Testis (tissue), 3 donors: ENCODE results near the gene PLIN4. TPM values are rescaled to one million over a fixed set of nuclear protein-coding genes. Genes with fewer than 3 reads are reported as not detected.

ENCODE experiments used
- DNase-seq: peaks from one replicate; pipeline ENCODE4 v3.0.0-alpha.2; 2019
- H3K27ac ChIP-seq, 2 donors: fragments of 200-600 bp; sonication (generic); one replicate each; pipeline ENCODE4 v1.5.1; 2019
- H3K27me3 ChIP-seq: fragments of 200-600 bp; sonication (generic); one replicate; pipeline ENCODE4 v1.5.1; 2019
- H3K36me3 ChIP-seq: fragments of 200-600 bp; sonication (generic); one replicate; pipeline ENCODE4 v1.5.1; 2017; ENCODE audit warnings: low read depth; ENCODE audit errors: missing control alignments
- H3K4me1 ChIP-seq: fragments of 200-600 bp; sonication (generic); one replicate; pipeline ENCODE4 v1.5.1; 2019
- H3K4me3 ChIP-seq, 2 donors: fragments of 200-600 bp; sonication (generic); one replicate each; pipeline ENCODE4 v1.5.1; 2017 to 2019
- H3K9me3 ChIP-seq: fragments of 200-600 bp; sonication (generic); one replicate; pipeline ENCODE4 v1.5.1; 2017
- POLR2A ChIP-seq: fragments of 450-650 bp; IDR thresholded peaks from one replicate; pipeline ENCODE4 v1.6.1; 2017; ENCODE audit warnings: antibody characterized with exemption, mild to moderate bottlenecking, moderate library complexity
- WGBS, 2 donors: methylation state at CpG; one replicate each; pipeline ENCODE4 v1.1.5; 2018; 5-methylcytosine and 5-hydroxymethylcytosine counted together
- intact Hi-C: fragments of 100-400 bp; cut with DNase I; formaldehyde crosslinking; loops from one replicate; pipeline ENCODE4 v1.15.1; 2023; ENCODE audit warnings: low total_unique reads
- polyA plus RNA-seq: library from polyadenylated mRNA; stranded (reverse); fragments of 350-450 nt; fragmentation: Illumina TruSeq; extraction: RNeasy Lipid Tissue Mini Kit (QIAGEN cat#74804); gene quantifications from one replicate; pipeline ENCODE4 v1.2.3, GENCODE V29; 2014; ENCODE audit warnings: low read depth, low replicate concordance; ENCODE audit not compliant: insufficient read depth
- total RNA-seq, 2 donors: library from RNA; depleted of rRNA; stranded (reverse); fragments of >200 nt; gene quantifications; one replicate each; pipeline ENCODE4 v1.2.3, GENCODE V29; 2016
- TF ChIP-seq, protein P1 (sequence below), 3 experiments: fragments of 450-650 bp in 2 of 3; fragments of 200-600 bp in 1 of 3; sonication (generic) in 1 of 3; IDR thresholded peaks; one replicate each; pipeline ENCODE4 v1.5.1; 2016 to 2019; ENCODE audit warnings: antibody characterized with exemption in 3 of 3, mild to moderate bottlenecking in 2 of 3, moderate library complexity in 1 of 3

The PLIN4 gene
- total and polyA plus RNA-seq, 3 donors from 2014 or later = 2.8 to 4.0 (median 3.7) TPM

DNA sequence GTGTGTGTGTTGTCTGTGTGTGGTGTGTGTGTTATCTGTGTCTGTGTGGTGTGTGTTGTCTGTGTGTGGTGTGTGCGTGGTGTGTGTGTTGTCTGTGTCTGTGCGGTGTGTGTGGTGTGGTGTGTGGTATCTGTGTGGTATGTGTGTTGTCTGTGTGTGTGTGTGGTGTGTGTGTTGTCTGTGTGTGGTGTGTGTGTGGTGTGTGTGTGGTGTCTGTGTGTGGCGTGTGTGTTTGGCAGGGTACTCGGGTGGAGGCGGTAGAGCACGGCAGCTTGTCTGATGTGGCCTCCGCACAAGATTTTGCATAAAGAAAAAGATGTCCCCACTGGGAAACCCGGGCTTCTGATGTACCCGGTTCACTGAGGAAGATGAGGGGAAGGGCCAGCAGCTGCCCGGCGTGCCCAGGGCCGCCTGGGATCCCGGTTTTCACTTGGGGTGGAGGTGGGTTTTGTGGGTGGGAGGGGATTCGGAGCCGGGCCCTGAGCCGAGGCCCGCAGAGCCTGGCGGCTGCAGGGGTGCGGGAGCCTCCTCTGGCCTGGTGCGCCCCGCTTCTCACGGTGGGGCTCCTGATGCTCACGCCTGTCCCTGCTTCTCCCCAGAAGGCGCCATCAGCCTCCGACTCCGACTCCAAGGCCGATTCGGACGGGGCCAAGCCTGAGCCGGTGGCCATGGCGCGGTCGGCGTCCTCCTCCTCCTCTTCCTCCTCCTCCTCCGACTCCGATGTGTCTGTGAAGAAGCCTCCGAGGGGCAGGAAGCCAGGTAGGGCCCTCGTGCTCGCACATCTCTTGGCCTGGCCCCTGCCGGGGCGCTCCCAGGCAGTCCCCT is 25.0 kb downstream of the PLIN4 start:
- intact Hi-C loops = no loop called here
- Histone ChIP-seq H3K4me1 (no peaks in the 10 kb centered on the region), H3K36me3 (no peaks in the 10 kb centered on the region), H3K27ac (no peak overlapping the region), H3K9me3 (no peaks in the 10 kb centered on the region), H3K4me3 (peak overlapping the region in 1 of 2 donors; percentile 29), H3K27me3 (no peaks in the 10 kb centered on the region)
- WGBS, 2 donors = 74% methylated on average over 20 to 41 of the region's 41 CpGs
- TF ChIP-seq POLR2A = no peak
- TF ChIP-seq, protein P1, sequence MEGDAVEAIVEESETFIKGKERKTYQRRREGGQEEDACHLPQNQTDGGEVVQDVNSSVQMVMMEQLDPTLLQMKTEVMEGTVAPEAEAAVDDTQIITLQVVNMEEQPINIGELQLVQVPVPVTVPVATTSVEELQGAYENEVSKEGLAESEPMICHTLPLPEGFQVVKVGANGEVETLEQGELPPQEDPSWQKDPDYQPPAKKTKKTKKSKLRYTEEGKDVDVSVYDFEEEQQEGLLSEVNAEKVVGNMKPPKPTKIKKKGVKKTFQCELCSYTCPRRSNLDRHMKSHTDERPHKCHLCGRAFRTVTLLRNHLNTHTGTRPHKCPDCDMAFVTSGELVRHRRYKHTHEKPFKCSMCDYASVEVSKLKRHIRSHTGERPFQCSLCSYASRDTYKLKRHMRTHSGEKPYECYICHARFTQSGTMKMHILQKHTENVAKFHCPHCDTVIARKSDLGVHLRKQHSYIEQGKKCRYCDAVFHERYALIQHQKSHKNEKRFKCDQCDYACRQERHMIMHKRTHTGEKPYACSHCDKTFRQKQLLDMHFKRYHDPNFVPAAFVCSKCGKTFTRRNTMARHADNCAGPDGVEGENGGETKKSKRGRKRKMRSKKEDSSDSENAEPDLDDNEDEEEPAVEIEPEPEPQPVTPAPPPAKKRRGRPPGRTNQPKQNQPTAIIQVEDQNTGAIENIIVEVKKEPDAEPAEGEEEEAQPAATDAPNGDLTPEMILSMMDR (IDR thresholded peaks at IDR 0.05) = no peak
- no peak for DNase-seq

DNA sequence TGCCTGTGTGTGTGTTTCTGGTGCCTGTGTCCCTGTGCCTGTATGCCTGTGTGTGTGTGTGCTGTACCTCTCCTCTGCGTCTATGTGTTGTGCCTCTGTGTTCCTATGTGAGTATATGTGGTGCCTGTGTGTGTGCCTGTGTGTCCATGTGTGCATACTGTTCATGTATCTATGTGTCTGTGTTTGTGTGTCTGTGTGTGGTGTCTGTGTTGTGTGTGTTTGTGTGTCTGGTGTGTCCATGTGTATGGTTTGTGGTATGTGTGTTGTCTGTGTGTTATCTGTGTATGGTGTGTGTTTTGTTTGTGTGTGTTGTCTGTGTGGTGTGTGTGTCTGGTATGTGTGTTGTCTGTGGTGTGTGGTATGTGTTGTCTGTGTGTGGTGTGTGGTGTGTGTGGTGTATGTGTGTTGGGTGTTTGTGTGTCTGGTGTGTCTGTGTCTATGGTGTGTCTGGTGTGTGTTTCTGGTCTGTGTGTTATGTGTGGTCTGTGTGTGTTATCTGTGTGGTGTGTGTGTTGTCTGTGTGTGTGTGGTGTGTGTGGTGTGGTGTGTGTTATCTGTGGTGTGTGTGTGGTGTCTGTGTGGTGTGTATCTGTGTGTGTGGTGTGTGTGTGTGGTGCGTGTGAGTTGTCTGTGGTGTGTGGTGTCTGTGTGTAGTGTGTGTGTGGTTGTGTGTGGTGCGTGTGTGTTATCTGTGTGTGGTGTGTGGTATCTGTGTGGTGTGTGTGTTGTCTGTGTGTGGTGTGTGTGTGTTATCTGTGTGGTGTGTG is 25.8 kb downstream of the PLIN4 start:
- H3K9me3 ChIP-seq = no peaks in the 10 kb centered on the region
- TF ChIP-seq, protein P1 (IDR thresholded peaks at IDR 0.05) = no peak
- TF ChIP-seq POLR2A = no peak
- no peaks in the 10 kb centered on the region for H3K4me1 ChIP-seq
- H3K27ac ChIP-seq = no peak overlapping the region
- WGBS, 2 donors = 82 to 93% methylated on average over 3 of the region's 3 CpGs
- intact Hi-C loops = no loop called here
- DNase-seq = no peak
- H3K36me3 ChIP-seq = no peaks in the 10 kb centered on the region
- no peaks in the 10 kb centered on the region for H3K27me3 ChIP-seq
- H3K4me3 ChIP-seq = no peak overlapping the region

DNA sequence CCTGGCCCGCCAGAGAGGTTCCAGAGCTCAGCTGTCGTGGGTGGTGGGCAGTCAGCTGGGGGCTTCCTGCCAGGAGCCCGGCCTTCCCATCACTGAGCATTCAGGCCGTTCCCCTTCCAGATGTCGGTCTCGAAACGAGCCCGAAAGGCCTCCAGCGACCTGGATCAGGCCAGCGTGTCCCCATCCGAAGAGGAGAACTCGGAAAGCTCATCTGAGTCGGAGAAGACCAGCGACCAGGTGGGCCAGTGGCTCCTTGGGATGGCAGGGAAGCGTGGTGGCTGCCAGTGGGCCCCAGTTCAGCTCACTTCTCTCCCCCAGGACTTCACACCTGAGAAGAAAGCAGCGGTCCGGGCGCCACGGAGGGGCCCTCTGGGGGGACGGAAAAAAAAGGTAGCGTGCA is 26.8 kb downstream of the PLIN4 start:
- Histone ChIP-seq H3K27ac (no peak overlapping the region), H3K36me3 (no peaks in the 10 kb centered on the region), H3K9me3 (no peaks in the 10 kb centered on the region), H3K27me3 (no peaks in the 10 kb centered on the region), H3K4me1 (no peaks in the 10 kb centered on the region), H3K4me3 (no peak overlapping the region)
- TF ChIP-seq, protein P1 (IDR thresholded peaks at IDR 0.05) = no peak
- no peak for TF ChIP-seq POLR2A
- 93 to 95% methylated on average over 18 to 21 of the region's 21 CpGs for WGBS, 2 donors
- intact Hi-C loops = no loop called here
- DNase-seq = no peak

DNA sequence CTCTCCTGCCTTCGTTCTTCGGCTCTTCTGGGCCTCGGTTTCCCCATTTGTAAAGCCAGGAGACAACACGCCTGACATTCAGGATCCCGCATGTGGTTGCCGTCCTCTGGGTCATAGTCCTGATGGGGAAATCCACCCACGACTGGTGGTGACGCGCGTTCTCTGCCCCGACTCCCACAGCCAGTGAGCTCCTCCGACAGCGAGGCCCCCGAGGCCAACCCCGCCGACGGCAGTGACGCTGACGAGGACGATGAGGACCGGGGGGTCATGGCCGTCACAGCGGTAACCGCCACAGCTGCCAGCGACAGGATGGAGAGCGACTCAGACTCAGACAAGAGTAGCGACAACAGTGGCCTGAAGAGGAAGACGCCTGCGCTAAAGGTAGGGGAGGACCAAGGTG is 29.8 kb downstream of the PLIN4 start:
- Histone ChIP-seq H3K27ac (no peak overlapping the region), H3K36me3 (no peaks in the 10 kb centered on the region), H3K27me3 (no peaks in the 10 kb centered on the region), H3K4me3 (no peak overlapping the region), H3K9me3 (no peaks in the 10 kb centered on the region), H3K4me1 (no peaks in the 10 kb centered on the region)
- no peak for DNase-seq
- WGBS, 2 donors = 89 to 94% methylated on average over 12 to 29 of the region's 29 CpGs
- TF ChIP-seq, protein P1 (IDR thresholded peaks at IDR 0.05) = no peak
- no peak for TF ChIP-seq POLR2A
- intact Hi-C loops = no loop called here
